K562 treated with DMSO at 1 percent for 24 hours (cell line): Measurements from ENCODE around the gene HMGXB4. TPM values are rescaled to one million over a fixed set of nuclear protein-coding genes. Genes with fewer than 3 reads are reported as not detected.

ENCODE experiments used
- total RNA-seq: library from RNA; unstranded; fragments of 300-600 nt; gene quantifications from 2 replicates; pipeline ENCODE4 v1.2.3, GENCODE V29; 2022; ENCODE audit warnings: low read depth; ENCODE audit not compliant: insufficient read depth

The HMGXB4 gene
- total RNA-seq: 13.0 and 16.9 TPM in 2 replicates

GRCh38 chr22:35257321-35258190 is at the start of gene HMGXB4:
TSS of gene HMGXB4 (plus strand) at chr22:35257493. CDS start at chr22:35262391, 4,898 bp downstream.

GRCh38 chr22:35299673-35300499 is 42.6 kb downstream of the HMGXB4 start, which contains the start of gene TOM1:
TSS of gene TOM1 (plus strand) at chr22:35299894. CDS start at chr22:35299929, 35 bp downstream.

Other genes starting within 250 kb of the HMGXB4 start
- 0.36 and 0.46 TPM in 2 replicates for gene ISX, start 191.3 kb upstream of the HMGXB4 start, total RNA-seq
- 48.9 and 52.7 TPM in 2 replicates for gene TOM1, start 42.4 kb downstream of the HMGXB4 start, total RNA-seq
- gene HMOX1, start 123.6 kb downstream of the HMGXB4 start, total RNA-seq: not detected in 2 replicates
- 96.2 and 107 TPM in 2 replicates for gene MCM5, start 142.6 kb downstream of the HMGXB4 start, total RNA-seq